Choroid plexus epithelial cell (primary cell): ENCODE results near the gene PAK6.

Experiments
- DNase-seq: peaks from one replicate; pipeline ENCODE4 v3.0.0-alpha.2; 2010; ENCODE audit warnings: low read depth
- H3K4me3 ChIP-seq: 2 replicates; pipeline ENCODE4 v1.5.1; 2011; ENCODE audit warnings: low read depth, mild to moderate bottlenecking, control low read depth, low read length, moderate library complexity
- CTCF ChIP-seq: conservative IDR thresholded peaks from 2 replicates; pipeline ENCODE4 v1.5.1; 2011; ENCODE audit warnings: low read depth, mild to moderate bottlenecking, control low read depth, inconsistent platforms, low read length, moderate library complexity

Gene PAK6

GRCh38 chr15:40271685-40272484 lies 33.0 kb downstream of the PAK6 start:
- H3K4me3 ChIP-seq: no peak overlapping the region
- no peak for TF ChIP-seq CTCF
- DNase-seq: no peak

- DNase-seq: no peak
- no peak overlapping the region for H3K4me3 ChIP-seq
- TF ChIP-seq CTCF: peak; percentile 41
Observed at GRCh38 chr15:40272485-40273056, 33.7 kb downstream of the PAK6 start.

- no peak for DNase-seq
- no peak for TF ChIP-seq CTCF
- no peak overlapping the region for H3K4me3 ChIP-seq
Observed at GRCh38 chr15:40273428-40273827, 34.6 kb downstream of the PAK6 start.

GRCh38 chr15:40274350-40275274 lies 35.7 kb downstream of the PAK6 start:
- peak; percentile 100 for TF ChIP-seq CTCF
- H3K4me3 ChIP-seq: no peak overlapping the region
- peak; percentile 90 for DNase-seq

- no peak for TF ChIP-seq CTCF
- H3K4me3 ChIP-seq: no peak overlapping the region
- DNase-seq: no peak
Observed at GRCh38 chr15:40275523-40275922, 36.7 kb downstream of the PAK6 start.

GRCh38 chr15:40275954-40276353 lies 37.1 kb downstream of the PAK6 start:
- TF ChIP-seq CTCF: no peak
- no peak for DNase-seq
- no peak overlapping the region for H3K4me3 ChIP-seq
